CD4-positive, alpha-beta T cell treated with Interleukin-12 subunit alpha and Interleukin-12 subunit beta, for 1 hour (primary cell): ENCODE results near the gene GRAMD2B.
"Not testable (repeated sequence)": the region's sequence is repeated elsewhere in the genome, so short reads cannot be mapped to it uniquely, and the experiment has no call there.

ENCODE experiments used
- DNase-seq: peaks from one replicate; pipeline ENCODE4 v3.0.0-alpha.2; 2020

Gene GRAMD2B

GRCh38 chr5:126454081-126454480 is 30.9 kb downstream of the GRAMD2B start:
- no peak for DNase-seq

DNA sequence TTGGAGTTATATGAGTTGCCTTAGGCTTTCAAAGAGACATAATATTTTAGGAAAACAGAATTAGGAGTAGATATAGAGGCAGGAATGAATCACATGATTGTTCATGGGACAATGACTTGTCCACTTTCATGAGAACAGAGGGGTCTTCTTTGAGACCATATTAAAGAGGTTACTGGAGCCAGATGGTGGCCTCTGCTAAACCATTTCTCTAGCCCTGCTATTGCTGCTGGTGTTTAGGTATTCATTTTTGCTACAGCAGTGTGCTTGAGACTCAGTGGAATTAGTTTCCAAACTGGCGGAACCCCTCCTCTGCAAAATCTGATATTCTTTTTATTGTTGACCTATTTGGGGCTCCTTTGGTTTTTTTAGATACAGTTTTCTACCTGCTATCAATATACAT is 31.3 kb downstream of the GRAMD2B start:
- DNase-seq = no peak

GRCh38 chr5:126455264-126455663 is 32.1 kb downstream of the GRAMD2B start:
- DNase-seq = no peak

GRCh38 chr5:126455728-126456127 is 32.5 kb downstream of the GRAMD2B start:
- DNase-seq = no peak

DNA sequence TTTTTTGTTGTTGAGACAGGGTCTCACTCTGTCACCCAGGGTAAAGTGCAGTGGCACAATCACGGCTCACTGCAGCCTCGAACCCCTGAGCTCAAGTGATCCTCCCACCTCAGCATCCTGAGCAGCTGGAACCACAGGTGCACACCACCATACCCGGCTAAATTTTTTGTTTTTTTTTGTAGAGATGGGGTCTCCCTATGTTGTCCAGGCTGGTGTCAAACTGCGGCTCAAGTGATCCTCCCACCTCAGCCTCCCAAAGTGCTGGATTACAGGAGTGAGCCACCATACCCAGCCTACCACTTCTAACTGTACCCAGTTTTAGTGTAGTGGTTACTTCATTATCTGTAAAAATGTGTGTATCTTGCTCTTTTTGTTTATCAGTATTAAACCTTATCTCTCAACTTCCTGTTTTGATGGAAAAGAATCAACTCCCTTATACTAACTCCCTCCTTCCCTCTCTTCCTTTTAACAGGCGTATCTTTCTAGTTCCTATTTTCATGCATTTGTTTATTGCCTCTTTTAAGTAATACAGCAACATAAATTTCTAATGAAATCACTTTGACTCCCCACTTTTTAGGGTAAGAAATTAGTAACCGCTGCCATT is 33.1 kb downstream of the GRAMD2B start:
- DNase-seq = no peak

GRCh38 chr5:126460459-126460858 is 37.2 kb downstream of the GRAMD2B start:
- DNase-seq = no peak

DNA sequence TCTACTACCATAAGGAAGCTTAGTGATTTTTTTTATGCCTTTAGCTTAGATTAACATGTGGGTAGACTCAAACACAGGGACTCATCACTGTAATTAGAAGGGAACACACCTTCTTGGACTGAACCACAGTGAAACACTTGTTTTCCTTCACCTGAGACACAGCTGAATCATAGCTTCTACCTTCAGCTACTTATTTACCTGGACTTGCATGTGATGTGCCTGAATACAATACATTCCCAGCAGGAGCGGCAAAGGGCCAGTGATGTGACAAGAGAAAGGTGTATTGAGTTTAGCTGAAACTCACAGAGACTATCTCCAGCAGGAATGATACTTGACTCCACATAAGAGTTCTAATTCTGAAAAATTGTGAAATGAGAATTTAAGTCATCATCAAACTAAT is 37.8 kb downstream of the GRAMD2B start:
- no peak for DNase-seq

DNA sequence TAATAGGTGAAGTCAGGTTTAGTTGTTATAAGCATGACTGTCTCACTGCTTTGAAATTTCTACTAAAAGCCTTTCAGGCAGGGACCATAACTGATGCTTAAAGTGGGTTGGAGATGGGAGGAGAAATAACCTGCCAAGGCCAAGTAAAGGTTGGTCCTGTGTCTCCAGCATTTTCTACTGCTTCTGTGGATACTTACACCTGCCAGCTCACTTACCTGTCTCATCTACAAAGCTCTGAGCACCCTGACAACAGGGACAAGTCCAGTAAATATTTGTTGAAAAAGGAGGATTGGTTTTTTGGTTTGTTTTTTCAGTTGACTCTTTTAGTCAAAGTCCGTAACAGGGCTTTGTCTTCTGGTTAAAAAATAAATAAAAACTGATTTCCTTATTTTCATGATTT is 38.6 kb downstream of the GRAMD2B start:
- DNase-seq = no peak

DNA sequence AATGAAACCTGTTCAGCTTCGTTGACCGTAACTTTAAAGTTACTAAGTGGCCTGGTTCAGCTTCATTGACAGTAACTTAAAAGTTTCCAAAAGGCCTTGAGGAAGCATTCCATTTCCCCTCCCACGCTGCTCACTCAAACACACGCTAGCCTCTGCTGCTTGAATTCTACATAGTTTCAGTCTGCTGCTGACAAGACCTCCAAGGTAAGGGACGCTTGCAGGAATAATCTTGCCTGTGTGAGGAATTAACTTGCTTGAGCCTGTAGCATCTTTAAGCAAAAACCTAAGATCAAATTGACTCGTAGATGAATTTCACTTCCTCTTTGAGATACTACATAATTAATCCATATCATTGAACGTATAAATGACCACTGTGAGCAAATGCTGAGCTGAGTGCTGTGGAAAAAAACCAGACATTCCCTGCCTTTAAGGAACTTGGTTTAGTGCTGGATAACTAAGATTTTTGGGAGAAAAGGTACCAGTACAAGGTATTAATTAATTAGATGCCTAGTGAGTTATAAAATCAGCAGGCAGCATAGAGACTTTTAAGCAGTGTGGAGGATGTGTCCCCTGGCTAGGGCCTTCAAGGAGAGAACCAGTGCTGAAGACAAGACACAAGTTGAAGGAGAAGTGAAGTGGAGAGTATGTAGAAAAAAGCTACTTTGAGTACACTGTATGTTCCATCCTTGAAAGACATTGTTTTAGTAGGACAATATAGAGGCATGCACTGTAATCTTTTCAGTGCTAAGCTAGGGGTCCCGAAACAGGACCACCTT is 39.2 kb downstream of the GRAMD2B start:
- DNase-seq = no peak

GRCh38 chr5:126464016-126464415 is 40.8 kb downstream of the GRAMD2B start:
- no peak for DNase-seq

DNA sequence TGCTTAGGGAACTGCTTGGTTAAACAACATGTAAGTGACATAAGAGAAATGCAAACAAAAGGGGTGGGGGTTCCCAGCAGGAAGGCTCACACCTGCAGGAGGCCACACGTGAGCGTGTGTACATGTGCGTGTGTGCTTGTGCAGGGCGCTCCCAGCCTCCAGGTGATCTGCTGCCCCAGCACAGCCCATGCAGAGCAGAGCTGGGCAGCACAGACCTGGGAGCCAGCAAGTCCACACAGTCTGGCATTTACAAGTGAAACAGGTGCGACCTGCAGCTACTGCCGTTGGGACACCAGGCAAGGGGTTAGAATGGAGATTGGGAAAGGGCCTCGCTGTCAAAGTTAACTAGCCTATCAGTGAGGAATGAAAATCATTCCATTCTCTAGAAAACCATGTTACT is 41.8 kb downstream of the GRAMD2B start:
- DNase-seq = no peak

- no peak for DNase-seq
Observed at GRCh38 chr5:126468091-126468490, 44.9 kb downstream of the GRAMD2B start.

- no peak for DNase-seq
Observed at GRCh38 chr5:126469536-126470316, 46.5 kb downstream of the GRAMD2B start.

DNA sequence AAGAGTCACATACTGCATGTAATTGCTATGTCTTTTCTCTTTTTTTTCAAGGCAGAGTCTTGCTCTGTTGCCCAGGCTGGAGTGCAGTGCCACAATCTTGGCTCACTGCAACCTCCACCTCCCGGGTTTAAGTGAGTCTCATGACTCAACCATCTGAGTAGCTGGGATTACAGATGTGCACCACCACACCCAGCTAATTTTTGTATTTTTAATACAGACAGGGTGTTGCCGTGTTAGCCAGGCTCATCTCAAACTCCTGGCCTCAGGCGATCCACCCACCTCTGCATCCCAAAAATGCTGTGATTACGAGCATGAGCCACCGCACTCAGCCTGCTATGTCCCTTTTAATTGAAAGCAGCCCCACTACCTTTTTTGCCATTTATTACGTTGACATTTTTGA is 47.3 kb downstream of the GRAMD2B start:
- not testable (repeated sequence) for DNase-seq

DNA sequence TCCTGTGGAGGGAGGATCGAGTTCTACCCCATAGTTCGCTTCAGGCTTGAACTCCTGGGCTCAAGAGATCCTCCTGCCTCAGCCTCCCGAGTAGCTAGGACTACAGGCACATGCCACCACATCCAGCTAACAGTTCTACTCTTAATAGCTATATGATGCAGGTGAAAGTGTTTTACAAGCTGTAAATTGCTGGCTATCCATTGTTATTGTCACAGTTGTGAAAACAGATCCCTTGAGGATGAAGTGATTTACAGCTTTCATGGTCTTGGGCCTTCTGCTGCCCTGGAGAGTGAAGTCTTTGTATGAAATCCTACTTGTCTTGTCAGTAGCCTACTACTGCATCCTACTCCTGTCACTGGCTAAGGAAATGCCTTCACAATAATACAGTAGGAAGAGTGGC is 48.0 kb downstream of the GRAMD2B start:
- DNase-seq = no peak

DNA sequence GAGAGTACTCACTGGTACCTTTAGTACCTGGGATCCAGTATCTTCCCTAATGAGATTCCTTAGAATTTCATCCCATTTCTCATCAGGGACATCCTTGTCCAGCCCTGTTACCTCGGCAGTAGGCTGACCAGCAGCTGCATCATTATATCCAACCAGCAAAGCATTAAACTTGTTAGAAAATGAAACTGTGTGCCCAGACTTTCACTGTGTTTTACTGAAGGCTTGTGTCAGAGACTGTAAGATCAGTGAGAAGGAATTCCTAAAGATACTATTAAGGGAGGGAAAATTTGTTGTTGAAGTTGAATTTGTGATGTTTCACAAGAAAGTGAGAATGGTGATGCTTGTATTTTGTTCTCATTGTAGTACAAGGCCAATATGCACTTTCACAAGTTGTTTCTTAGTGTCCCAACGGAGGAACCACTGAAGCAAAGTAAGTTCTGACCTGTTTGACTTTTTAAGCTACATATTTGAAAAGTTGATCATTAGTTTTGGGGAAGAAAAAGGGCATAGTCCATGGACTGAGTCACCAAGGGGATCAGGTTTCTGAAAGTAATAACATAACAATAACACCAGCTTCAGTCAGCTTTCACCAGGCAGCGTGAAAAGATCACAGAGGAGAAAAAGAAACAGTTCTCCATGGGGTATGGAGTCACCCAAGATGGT is 48.8 kb downstream of the GRAMD2B start:
- DNase-seq = no peak

- DNase-seq = no peak
Observed at GRCh38 chr5:126472538-126472889, 49.3 kb downstream of the GRAMD2B start.

DNA sequence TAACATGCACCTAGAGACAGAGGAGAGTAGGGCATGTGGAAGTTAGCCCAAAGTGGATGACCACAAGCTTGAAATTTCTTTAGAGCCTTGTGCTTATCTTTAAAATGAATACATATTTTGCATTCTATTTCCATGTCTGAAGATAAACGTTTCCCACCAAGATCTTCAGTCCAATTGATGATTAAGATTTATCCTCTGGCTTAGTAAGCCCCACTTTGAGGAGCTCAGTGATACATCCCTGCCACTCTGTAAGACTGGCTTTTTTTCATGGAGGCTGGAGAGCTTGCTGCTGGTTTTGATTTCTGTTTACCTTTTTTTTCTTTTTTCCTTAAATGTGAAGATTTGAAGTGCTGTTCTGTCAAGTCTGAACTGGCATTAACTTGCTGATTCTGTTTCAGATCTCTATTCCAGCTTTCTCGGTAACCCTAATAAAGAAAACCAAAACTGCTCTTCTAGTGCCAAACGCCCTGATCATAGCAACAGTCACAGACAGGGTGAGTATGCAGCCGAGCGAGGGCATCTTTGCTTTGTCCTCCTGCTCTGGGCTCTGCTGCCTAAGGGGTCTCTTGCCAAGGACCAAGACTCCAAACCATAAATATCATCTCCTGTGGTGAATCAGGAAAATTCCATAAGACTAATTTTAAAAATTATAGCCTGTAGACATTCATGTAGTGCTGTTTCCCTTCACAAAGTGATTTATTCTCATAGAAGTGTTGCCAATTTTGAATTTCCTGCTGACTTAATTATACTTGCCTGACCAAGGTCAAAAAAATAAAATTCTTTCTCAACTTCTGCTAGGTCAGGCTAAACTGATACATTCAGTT is 54.3 kb downstream of the GRAMD2B start:
- DNase-seq = no peak

DNA sequence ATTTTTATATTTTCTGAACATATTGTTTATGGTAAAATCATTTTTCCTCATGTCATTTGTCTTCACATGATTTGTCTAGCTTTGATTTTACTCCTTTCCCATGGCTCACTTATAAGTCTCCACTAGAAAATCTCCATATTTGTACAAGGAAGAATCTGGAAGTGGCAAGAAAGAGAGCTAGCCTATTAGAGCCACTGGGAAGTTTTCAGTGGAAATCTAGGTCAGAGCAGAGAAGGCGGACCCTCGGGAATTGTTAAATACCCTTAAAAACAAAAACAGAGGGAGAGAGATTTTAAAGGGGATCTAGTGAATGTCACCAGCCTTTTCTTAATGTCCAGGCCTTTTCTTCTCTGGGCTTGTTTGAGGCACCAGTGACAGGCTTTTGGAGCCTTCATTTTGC is 56.6 kb downstream of the GRAMD2B start:
- DNase-seq = no peak

GRCh38 chr5:126480824-126481223 is 57.6 kb downstream of the GRAMD2B start:
- DNase-seq = no peak

DNA sequence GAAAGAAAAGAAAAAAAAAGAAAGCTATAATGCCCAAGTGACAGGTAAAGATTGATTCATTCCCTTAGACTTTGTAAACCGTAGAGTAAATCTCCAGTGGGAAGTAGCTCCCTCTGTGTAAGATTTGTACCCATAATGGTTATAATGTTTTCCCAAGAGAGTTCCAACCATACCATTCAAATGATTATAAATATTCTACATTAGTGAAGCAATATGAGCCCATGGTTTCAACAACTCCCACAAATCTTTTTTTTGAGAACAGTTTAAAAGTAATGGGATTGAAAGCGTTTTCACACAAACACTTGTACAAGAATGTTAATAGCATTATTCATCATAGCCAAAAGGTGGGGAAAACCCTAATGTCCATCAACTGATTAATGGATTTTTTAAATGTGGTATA is 58.0 kb downstream of the GRAMD2B start:
- no peak for DNase-seq

DNA sequence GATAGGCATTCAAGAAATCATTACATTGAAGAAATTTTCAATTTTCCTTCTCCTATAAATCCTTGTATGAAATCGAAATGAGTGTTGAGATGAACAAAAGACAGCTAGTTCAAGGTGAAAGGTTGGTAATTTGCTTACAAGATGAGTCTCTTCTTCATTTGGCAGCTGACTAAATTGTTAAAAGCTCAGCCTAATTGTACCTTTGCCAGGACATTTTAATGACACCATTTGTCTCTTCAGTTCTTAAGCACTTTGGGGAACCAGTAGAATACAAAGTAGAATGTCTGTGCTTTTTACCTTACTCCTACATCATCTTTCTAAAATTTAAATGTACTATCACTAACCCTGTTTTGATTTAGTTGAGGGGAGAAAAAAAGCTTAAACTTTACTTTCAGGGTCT is 59.4 kb downstream of the GRAMD2B start:
- DNase-seq = no peak

DNA sequence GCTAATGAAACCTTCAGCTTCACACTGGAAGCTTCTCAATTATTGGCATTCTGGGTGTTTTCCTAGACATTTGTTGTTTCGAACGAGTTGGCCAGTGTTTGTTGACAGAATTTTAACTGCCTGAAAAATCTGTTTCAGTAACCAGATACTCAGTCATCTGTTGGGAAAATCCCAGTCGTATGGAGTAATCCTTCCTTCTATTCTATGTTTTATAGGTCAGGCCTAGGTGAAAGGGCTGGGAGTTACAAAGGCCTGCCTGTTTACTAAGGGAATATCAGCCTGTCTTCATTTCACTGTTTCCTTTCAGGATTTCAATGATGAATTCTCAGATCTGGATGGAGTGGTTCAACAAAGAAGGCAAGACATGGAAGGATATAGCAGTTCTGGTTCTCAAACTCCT is 59.9 kb downstream of the GRAMD2B start:
- no peak for DNase-seq
